ENCODE data around the gene XIRP2.
A peak's percentile ranks its signal among the peaks of the same experiment; 100 is the strongest.
"Not testable (repeated sequence)": the region's sequence is repeated elsewhere in the genome, so short reads cannot be mapped to it uniquely, and the experiment has no call there.

XIRP2 gene

GRCh38 chr2:167103757-167104133, 215.5 kb downstream of the XIRP2 start:
- H3K4me3 ChIP-seq (replicated peaks; ENCODE audit: low read depth, low read length), result no peak overlapping the region
- TF ChIP-seq CTCF (IDR thresholded peaks at IDR 0.05; ENCODE audit: low read depth, low read length, missing control alignments), result no peak
- no peak for DNase-seq (ENCODE audit: extremely low read depth, low read depth)

GRCh38 chr2:167104691-167105090, 216.4 kb downstream of the XIRP2 start:
- no peak for TF ChIP-seq CTCF (IDR thresholded peaks at IDR 0.05; ENCODE audit: low read depth, low read length, missing control alignments)
- no peak overlapping the region for H3K4me3 ChIP-seq (replicated peaks; ENCODE audit: low read depth, low read length)
- no peak for DNase-seq (ENCODE audit: extremely low read depth, low read depth)

- DNase-seq (ENCODE audit: extremely low read depth, low read depth), result peak; percentile 21
- not testable (repeated sequence) for H3K4me3 ChIP-seq (replicated peaks; ENCODE audit: low read depth, low read length)
Observed at GRCh38 chr2:167109682-167110081, 221.4 kb downstream of the XIRP2 start.

GRCh38 chr2:167110345-167110744, 222.1 kb downstream of the XIRP2 start:
- TF ChIP-seq CTCF (IDR thresholded peaks at IDR 0.05; ENCODE audit: low read depth, low read length, missing control alignments), result no peak
- no peak for DNase-seq (ENCODE audit: extremely low read depth, low read depth)
- no peak overlapping the region for H3K4me3 ChIP-seq (replicated peaks; ENCODE audit: low read depth, low read length)

GRCh38 chr2:167114018-167114417, 225.7 kb downstream of the XIRP2 start:
- no peak for DNase-seq (ENCODE audit: extremely low read depth, low read depth)
- H3K4me3 ChIP-seq (replicated peaks; ENCODE audit: low read depth, low read length), result no peak overlapping the region
- no peak for TF ChIP-seq CTCF (IDR thresholded peaks at IDR 0.05; ENCODE audit: low read depth, low read length, missing control alignments)

GRCh38 chr2:167115541-167115940, 227.3 kb downstream of the XIRP2 start:
- no peak for TF ChIP-seq CTCF (IDR thresholded peaks at IDR 0.05; ENCODE audit: low read depth, low read length, missing control alignments)
- no peak for DNase-seq (ENCODE audit: extremely low read depth, low read depth)
- no peak overlapping the region for H3K4me3 ChIP-seq (replicated peaks; ENCODE audit: low read depth, low read length)

GRCh38 chr2:167122389-167122788, 234.1 kb downstream of the XIRP2 start:
- no peak for TF ChIP-seq CTCF (IDR thresholded peaks at IDR 0.05; ENCODE audit: low read depth, low read length, missing control alignments)
- DNase-seq (ENCODE audit: extremely low read depth, low read depth), result no peak
- no peak overlapping the region for H3K4me3 ChIP-seq (replicated peaks; ENCODE audit: low read depth, low read length)

Data from HFF-Myc (cell line).